ENCODE measurements around the gene BCR. TPM values are rescaled to one million over a fixed set of nuclear protein-coding genes. Genes with fewer than 3 reads are reported as not detected.

BCR gene
- total RNA-seq, 2 donors from 2014 or later: 102 to 172 TPM

DNA sequence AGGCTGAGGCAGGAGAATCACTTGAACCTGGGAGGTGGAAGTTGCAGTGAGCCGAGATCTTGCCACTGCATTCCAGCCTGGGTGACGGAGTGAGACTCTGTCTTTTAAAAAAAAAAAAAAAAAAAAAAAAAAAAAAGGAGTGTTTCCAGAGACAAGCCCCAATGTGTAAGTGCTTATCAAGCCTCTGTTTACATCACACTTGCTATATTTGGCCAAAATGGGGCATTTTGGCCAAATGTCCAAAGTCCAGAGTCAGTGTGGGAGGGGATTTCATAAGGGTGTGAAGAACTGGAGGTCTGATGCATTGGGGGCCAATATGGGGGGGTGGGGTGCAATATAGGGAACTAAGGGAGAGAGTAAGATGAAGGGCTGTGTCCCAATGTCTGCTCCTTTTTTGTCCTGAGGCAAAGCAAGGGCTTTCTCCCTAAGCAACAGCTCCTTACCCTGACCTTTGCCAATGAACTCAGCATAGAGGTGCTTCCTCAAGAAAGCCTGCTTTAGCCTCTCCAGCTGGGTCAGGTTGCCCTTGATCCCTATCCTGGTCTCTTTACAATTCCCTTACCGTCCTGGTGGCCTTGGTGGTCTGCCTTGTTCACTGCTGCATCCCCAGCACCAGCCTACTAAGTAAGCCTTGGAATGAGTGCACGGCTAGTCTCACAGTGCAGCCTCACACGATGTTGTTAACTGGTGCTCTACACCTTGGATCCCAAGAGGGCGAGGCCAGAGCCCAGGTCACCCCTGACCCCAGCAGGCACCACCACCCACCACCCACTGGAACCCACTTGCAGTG is 14.1 kb upstream of the BCR start:
- no peak overlapping the region for H3K9ac ChIP-seq (ENCODE audit: extremely low read depth, low read length, poor library complexity, severe bottlenecking)
- DNase-seq: no peak
- no peak overlapping the region for H3K27ac ChIP-seq (ENCODE audit: low read depth, low read length)
- no peaks in the 10 kb centered on the region for H3K4me1 ChIP-seq (ENCODE audit: control insufficient read depth, insufficient read depth, low read length)
- H3K36me3 ChIP-seq (ENCODE audit: control insufficient read depth, insufficient read depth, low read length): no peaks in the 10 kb centered on the region
- Mint-ChIP-seq H3K36me3 (ENCODE audit: low read depth) (no peaks in the 10 kb centered on the region), H3K4me3 (no peak overlapping the region), H3K4me1 (no peaks in the 10 kb centered on the region), H3K9me3 (no peaks in the 10 kb centered on the region), H3K27me3 (ENCODE audit: insufficient read depth) (no peaks in the 10 kb centered on the region), H3K27ac (no peak overlapping the region)
- no peaks in the 10 kb centered on the region for H3K9me3 ChIP-seq (ENCODE audit: control insufficient read depth, low read length)
- whole genome bisulfite sequencing, 2 experiments (ENCODE audit: insufficient coverage in 1 of 2, insufficient read length in 1 of 2): 86 to 90% methylated on average over 2 to 6 of the region's 6 CpGs
- TF ChIP-seq, protein P1, sequence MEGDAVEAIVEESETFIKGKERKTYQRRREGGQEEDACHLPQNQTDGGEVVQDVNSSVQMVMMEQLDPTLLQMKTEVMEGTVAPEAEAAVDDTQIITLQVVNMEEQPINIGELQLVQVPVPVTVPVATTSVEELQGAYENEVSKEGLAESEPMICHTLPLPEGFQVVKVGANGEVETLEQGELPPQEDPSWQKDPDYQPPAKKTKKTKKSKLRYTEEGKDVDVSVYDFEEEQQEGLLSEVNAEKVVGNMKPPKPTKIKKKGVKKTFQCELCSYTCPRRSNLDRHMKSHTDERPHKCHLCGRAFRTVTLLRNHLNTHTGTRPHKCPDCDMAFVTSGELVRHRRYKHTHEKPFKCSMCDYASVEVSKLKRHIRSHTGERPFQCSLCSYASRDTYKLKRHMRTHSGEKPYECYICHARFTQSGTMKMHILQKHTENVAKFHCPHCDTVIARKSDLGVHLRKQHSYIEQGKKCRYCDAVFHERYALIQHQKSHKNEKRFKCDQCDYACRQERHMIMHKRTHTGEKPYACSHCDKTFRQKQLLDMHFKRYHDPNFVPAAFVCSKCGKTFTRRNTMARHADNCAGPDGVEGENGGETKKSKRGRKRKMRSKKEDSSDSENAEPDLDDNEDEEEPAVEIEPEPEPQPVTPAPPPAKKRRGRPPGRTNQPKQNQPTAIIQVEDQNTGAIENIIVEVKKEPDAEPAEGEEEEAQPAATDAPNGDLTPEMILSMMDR (conservative IDR thresholded peaks at IDR 0.05): no peak
- H3K4me3 ChIP-seq (ENCODE audit: low read length): no peak overlapping the region
- no peaks in the 10 kb centered on the region for H3K27me3 ChIP-seq (ENCODE audit: control insufficient read depth, insufficient read depth, low read length, poor library complexity, severe bottlenecking)

DNA sequence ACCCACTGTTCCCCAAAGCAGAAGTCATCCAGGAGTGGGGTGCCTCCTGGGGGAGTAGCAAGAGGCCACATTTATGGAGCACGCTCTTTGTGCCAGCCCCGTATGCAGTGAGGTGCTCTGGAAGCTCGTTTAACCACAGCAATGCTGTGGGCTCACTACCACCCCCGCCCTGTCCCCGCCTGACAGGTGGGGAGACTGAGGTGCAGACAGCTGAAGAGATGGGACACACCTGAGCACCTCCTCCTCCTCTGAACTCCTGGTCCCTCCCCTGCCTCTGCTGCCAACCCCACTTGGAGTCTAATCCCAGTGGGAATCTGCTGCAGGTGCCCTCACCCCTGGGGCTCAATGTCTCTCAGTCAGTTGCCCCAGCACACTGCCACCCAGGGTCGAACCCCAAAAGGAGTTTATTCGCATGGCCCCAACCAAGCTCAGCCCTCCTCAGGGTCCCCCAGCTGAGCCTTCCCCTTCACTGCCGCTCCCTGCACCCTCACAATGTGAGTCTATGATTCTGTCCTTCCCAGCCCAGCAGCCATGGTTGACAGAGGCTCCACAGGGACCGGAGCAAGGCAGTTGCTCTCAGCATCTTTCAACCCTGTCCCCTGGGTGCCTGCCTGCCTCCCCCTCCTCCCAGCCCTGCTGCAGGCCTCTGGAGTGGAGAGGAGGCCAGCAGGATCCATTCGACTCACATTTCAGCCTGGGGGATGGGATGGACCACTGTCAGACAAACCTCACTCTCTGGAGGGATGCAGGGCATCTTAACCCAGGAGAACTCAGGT is 13.3 kb upstream of the BCR start:
- TF ChIP-seq, protein P1 (conservative IDR thresholded peaks at IDR 0.05): no peak
- Mint-ChIP-seq H3K36me3 (ENCODE audit: low read depth) (no peaks in the 10 kb centered on the region), H3K27ac (no peak overlapping the region), H3K27me3 (ENCODE audit: insufficient read depth) (no peaks in the 10 kb centered on the region), H3K4me3 (no peak overlapping the region), H3K4me1 (no peaks in the 10 kb centered on the region), H3K9me3 (no peaks in the 10 kb centered on the region)
- DNase-seq: no peak
- 84 to 88% methylated on average over 8 to 10 of the region's 10 CpGs for WGBS, 2 experiments (ENCODE audit: insufficient coverage in 1 of 2, insufficient read length in 1 of 2)
- no peaks in the 10 kb centered on the region for H3K4me1 ChIP-seq (ENCODE audit: control insufficient read depth, insufficient read depth, low read length)
- H3K36me3 ChIP-seq (ENCODE audit: control insufficient read depth, insufficient read depth, low read length): no peaks in the 10 kb centered on the region
- H3K9ac ChIP-seq (ENCODE audit: extremely low read depth, low read length, poor library complexity, severe bottlenecking): no peak overlapping the region
- peak overlapping the region; percentile 10 for H3K27ac ChIP-seq (ENCODE audit: low read depth, low read length)
- no peaks in the 10 kb centered on the region for H3K9me3 ChIP-seq (ENCODE audit: control insufficient read depth, low read length)
- H3K4me3 ChIP-seq (ENCODE audit: low read length): no peak overlapping the region
- no peaks in the 10 kb centered on the region for H3K27me3 ChIP-seq (ENCODE audit: control insufficient read depth, insufficient read depth, low read length, poor library complexity, severe bottlenecking)

DNA sequence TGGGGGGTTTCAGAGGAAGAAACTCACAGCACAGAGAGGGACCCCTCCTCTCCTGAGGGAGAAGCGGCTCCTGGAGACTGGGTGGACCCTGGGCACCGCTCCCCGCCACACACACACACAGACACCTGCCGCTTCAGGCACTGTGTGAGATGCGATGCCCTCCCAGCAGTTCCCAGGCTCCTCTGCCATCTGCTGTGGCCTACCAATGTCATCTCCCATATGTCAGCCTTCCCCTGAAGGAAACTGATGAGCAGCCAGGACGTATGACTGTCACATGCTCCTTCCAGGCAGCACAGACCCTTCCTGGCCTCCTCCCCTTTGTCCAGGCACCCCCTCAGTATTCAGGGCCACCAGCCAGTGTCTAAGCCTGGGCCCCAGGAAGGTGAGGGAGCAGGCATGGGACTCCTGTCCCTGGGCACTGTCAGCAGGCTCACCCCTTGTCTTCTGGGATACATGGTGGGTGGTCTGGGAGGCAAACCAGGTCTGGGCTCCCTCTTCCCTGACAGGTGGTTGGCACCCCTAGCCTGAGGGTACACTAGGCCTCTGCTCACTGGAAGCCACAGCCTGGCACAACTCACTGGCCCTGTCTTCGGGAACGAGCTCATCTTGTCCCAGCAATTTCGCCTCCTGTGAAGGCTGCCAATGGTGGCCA is 11.8 kb upstream of the BCR start:
- peaks cover under 1% of the 10 kb centered on the region for H3K9me3 Mint-ChIP-seq
- no peak for DNase-seq
- H3K36me3 Mint-ChIP-seq (ENCODE audit: low read depth): no peaks in the 10 kb centered on the region
- Histone ChIP-seq H3K9me3 (ENCODE audit: control insufficient read depth, low read length) (no peaks in the 10 kb centered on the region), H3K9ac (ENCODE audit: extremely low read depth, low read length, poor library complexity, severe bottlenecking) (no peak overlapping the region), H3K36me3 (ENCODE audit: control insufficient read depth, insufficient read depth, low read length) (no peaks in the 10 kb centered on the region), H3K4me1 (ENCODE audit: control insufficient read depth, insufficient read depth, low read length) (no peaks in the 10 kb centered on the region), H3K4me3 (ENCODE audit: low read length) (no peak overlapping the region), H3K27me3 (ENCODE audit: control insufficient read depth, insufficient read depth, low read length, poor library complexity, severe bottlenecking) (no peaks in the 10 kb centered on the region), H3K27ac (ENCODE audit: low read depth, low read length) (peak overlapping the region; percentile 53)
- TF ChIP-seq, protein P1 (conservative IDR thresholded peaks at IDR 0.05): no peak
- no peaks in the 10 kb centered on the region for H3K4me1 Mint-ChIP-seq
- no peaks in the 10 kb centered on the region for H3K27me3 Mint-ChIP-seq (ENCODE audit: insufficient read depth)
- no peak overlapping the region for H3K4me3 Mint-ChIP-seq
- H3K27ac Mint-ChIP-seq: no peak overlapping the region
- 92 to 93% methylated on average over 4 to 9 of the region's 9 CpGs for WGBS, 2 experiments (ENCODE audit: insufficient coverage in 1 of 2, insufficient read length in 1 of 2)
